TTC549 (cell line): ENCODE results near the gene FCN2.

Source experiments
- FAIRE-seq: peaks from 2 replicates; lab custom pipeline; 2012; peaks lifted over from hg19 to GRCh38; lab: Jason Lieb, UNC

The FCN2 gene

DNA sequence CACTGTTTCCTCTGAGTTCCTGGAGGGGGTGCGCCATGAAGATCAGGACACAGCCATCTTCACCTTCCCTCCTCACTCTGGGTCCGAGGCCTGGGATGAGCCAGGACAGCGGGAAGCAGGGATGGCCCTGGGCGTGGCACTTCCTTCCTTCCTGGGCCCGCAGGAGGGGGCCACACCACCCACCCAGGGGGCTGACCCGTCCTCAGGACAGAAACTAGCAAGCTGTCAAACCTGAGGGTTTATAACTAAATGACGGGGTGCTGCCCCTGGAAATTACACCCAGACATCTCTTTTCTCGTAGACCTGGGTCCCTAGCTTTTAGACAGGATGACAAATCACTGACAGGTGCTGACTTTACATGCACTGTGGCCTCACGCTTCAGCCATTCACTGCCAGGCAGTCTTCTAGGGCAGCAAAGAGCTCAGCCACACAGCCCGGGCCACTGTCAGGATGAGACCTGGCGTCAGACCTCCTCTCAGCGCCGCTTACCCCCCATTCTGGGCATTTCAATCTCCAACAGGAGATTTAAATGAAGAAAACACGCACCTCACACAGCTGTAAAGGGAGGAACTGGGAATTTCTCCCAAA, 8.1 kb downstream of the FCN2 start:
- no peak for FAIRE-seq

DNA sequence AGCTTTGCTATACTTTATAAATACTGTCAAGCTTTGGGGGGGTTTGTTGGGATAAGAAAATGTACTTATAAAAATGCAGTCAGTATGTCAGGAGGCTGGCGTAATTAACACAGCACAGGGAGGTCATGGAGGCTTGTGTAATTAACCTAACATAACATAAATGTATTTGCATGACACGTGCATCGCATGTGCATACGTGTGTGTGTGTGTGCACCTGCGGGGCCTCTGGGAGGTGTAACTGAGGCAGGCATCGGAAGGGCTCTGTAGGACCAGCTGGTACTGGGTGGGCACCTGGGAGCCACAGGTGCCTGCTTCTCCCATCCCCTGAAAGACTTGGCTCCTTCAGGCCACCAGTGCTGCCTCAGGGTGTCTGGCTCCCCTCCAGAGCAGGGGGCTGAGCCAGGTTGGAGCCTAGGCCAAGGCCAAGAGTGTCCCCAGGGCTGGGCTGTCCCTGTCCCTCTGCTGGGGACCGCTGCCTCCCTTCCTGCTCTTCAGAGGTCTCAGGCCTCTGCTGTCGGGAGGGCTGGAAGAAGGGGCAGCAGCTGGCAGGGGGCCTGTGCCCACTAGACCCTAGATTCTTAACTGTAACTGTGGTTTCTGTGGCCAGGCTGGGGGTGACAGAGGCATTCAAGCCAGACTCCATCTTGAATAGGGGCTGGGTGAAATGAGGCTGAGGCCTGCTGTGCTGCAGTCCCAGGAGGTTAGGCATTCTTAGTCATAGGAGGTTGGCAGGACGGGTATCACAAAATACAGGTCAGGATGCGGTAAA, 9.0 kb downstream of the FCN2 start:
- no peak for FAIRE-seq

- FAIRE-seq: no peak
Observed at GRCh38 chr9:134890155-134890495, 9.5 kb downstream of the FCN2 start.

DNA sequence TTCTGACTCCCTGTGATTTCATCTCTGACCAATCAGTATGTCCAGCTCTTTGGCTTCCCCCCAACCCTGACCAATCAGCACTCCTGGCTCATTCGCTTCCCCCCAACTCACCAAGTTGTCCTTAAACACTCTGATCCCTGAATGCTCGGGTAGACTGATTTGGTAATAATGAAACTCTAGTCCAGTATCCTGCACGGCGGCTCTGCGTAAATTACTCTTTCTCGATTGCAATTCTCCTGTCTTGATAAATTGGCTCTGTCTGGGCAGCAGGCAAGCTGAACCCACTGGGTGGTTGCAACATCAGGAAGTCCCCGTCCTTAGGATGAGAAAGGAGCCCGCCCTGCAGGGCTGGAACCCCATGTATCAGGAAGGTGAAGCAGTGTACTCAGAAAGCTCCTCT, 10.4 kb downstream of the FCN2 start:
- no peak for FAIRE-seq

GRCh38 chr9:134891713-134892112, 11.1 kb downstream of the FCN2 start:
- no peak for FAIRE-seq

DNA sequence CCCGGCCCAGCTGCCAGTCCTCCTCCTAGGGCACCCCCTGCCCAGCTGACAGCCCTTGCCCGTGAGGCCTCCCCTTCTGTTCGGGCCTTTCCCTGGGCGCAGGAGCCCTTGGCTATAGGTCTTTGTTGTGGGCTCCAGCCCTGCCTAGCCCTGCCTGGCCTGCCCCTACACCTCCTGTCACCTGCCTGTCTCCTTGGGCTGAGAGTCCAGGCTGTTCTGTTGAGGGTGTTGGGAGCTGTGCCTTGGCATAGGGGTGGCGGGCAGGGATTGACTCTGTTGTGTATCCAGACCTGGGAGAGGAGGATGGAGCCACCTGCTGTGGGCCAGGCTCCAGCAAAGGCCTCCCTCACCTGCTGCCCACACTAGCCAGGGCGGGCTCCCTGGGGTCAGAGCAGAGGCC, 11.6 kb downstream of the FCN2 start:
- FAIRE-seq: no peak

GRCh38 chr9:134892820-134893420, 12.3 kb downstream of the FCN2 start:
- no peak for FAIRE-seq

DNA sequence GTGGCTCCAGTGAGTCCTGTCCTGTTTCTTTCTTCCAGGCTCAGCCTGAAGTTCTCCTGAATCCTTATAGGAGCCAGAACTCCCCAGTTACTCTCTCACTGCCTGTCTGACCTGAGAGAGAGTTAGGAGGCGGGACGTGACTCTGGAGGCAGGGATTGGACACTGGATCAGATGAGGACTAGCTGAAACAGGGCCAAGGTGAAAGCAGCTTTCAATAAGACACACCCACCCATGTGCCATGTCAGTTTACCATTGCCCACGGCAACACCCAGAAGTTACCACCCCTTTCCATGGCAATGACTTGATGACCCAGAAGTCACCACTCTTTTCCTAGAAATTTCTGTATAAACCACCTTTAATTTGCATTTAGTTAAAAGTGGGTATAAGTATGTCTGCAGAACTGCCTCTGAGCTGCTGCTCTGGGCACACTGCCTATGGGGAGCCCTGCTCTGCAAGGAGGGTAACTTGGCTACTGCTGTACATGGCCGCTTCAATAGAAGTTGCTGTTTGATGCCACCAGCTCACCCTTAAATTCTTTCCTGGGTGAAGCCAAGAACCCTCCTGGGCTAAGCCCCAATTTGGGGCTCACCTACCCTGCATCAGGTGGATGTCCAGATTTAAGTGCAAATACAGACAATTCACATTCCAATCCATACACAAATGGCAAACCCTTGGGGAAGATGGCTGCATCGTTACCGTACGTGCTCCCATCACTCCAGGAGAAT, 13.7 kb downstream of the FCN2 start:
- FAIRE-seq: no peak

DNA sequence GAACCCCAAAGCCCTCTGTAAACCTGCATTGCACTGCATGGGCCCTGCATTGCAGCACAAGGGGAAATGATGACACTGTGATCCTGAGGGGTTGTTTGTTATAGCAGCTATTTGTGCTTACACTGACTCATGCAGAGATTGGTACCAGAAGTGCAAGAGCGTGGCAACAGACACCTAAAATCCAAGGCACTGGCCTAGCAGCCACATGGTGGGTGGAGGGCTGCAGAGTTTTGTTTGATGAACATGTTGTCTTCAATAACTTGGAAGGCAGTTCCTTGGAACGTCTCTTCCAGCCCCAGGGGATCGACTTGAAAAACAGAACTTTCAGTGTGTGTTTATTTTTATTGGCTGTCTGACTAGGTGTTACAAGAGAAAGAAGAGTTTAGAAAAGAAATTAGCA, 14.5 kb downstream of the FCN2 start:
- no peak for FAIRE-seq

GRCh38 chr9:134895567-134895907, 14.9 kb downstream of the FCN2 start:
- FAIRE-seq: no peak

GRCh38 chr9:134895908-134896833, 15.6 kb downstream of the FCN2 start:
- no peak for FAIRE-seq

DNA sequence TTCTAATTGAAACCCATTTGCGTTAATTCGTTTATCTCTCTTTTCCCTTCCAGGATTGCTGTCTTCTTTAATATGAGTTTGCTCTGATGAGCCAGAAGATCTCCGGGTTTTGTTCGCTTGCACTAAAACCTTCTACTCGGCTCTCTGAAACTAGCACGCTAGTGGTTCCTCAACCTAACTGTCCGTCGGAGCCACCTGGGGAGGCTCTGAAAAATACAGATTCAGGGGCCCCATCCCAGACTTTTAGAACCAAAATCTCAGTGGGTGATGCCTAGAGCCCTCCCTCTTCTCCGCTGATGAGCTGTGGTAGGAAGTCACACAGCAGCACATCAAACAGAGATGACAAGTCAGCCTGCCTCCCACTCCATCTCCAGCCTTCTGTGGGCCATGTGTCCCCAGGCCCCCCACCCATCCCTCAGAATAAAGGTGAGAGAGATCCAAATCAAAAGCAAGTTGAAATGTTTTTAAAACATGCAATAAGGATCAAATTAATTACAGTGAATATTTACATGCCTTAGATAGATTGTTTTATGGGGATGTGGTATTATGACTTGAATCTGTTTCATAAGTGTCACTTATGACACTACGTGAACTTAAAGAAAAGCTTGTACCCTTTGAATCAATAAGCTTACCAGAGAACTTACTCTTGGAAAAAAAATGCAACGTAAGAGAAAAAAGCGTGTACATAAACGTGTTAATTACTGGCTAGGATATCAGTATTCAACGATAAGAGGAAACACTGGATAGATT, 16.4 kb downstream of the FCN2 start:
- no peak for FAIRE-seq

GRCh38 chr9:134897584-134898170, 17.1 kb downstream of the FCN2 start:
- FAIRE-seq: no peak

GRCh38 chr9:134898319-134898718, 17.7 kb downstream of the FCN2 start:
- FAIRE-seq: no peak

- FAIRE-seq: no peak
Observed at GRCh38 chr9:134899168-134899567, 18.6 kb downstream of the FCN2 start.

DNA sequence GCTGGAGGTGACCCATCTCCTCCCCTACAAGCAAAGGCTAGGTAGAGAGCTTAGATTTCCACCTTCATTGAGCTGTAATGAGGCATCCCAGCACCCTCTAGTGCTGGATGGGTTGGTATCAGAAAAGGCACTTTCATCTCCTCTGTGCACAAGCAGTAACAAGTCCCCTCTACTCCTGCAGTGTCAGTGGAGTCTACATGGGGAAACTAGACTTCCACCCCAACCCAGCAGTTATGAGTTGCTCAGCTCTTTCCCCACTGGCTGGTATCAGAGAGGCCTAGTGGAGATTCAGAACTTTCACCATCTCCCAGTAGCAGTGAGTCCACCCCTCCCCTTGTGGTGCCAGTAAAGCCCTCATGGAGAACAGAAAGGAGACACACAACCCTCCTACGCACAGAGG, 19.2 kb downstream of the FCN2 start:
- no peak for FAIRE-seq

GRCh38 chr9:134902936-134903335, 22.3 kb downstream of the FCN2 start:
- no peak for FAIRE-seq

GRCh38 chr9:134908524-134909309, 28.1 kb downstream of the FCN2 start:
- no peak for FAIRE-seq

DNA sequence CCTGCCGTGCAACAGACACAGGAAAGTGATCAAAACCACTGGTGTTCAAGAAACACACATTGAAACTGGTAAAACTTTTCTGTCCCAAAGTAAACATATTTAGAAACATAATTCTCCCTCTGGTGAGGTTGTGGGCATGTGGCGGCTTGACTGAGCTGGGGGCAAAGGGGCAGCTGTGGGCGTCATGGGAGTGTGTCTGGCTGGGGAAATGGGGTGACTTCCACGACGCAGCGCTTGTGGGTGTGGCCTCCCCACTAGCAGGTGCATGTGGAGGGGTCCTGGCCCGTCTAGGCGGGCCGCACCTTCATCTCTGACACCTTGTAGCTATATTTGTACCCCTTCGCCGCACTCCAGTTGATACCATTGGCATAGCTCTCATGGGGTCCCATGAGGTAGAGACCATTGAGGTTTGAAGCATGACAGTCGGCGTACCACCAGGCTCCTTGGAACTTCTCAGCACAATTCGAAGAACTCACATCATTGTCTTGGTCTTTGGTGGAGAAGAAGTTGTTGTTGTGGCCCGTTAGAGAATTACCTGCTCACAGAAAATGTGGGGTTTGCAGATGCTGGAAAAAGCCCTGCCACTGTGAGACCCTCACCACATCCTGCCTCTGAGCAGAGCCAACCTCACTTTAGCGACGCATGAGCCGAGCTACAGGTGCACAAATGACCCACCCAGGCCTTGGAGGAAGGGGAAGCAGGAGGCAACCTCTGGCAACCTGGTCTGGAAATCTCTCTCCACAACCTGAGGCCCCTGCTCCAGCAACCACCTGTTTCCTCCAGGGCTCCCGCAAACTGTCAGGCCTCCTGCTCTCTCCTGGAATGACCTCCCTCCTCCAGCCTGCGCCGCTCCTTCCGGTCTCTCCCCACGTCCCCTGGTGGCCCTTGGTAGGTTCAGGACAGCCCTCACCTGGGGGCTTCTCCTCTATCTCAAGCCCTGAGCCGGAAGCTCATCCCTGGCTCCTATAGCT, 29.2 kb downstream of the FCN2 start:
- FAIRE-seq: no peak
